ENCODE data around the gene PTPRH.

PTPRH gene

DNA sequence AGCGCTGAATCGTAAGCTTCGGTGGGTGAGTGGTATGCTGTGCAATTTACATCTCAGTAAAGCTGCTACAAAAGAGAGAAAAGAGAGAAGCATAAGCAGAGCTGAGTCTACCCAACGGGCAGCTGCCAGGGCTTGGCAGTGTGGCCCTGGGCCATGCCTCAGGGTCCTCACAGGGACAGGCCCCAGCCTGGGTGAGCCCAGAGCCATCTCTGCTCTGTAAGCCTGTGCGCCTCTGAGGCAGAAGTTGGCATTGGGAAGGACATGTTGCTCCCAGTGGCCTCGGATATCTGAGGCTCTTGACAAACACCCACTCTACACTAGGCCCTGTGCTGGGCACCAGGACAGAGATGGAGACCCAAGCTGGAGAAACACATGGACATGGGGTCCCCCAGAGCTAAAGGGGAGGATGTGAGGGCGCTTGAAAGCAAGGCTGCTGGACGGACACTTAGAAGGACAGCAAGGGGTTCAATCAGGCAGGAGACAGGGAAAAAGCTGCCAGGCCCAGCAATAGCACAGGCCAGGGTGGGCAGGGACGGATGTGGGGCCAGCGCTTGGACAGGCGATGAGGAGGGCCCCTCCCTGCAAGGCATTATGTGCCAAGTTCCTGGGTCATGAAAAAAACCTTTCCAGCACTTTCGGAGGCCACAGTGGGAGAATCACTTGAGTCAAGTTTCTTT, 34.8 kb upstream of the PTPRH start:
- H3K4me1 ChIP-seq (ENCODE audit: control insufficient read depth, insufficient read depth, low read length), result peaks cover 12% of the 10 kb centered on the region

DNA sequence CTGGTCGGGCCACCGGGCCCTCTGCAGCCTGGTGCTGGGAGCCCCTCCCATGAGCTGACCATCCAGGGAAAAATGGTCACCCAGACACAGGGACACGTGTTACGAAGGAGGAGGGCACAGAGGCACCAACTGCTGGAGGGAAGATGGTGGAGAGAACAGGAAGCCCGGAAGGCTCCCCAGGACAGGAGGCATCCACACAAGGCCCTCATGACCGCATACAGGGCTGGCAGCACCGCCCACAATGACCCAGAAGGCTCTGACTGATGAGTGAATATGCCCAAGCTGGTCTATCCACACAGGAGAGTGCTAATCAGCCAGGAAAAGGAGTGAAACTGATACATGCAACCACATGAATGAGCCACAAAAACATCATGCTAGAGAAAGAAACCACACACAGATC, 33.2 kb upstream of the PTPRH start:
- Histone ChIP-seq H3K36me3 (ENCODE audit: control insufficient read depth in 2 of 2, insufficient read depth in 2 of 2, low read length in 2 of 2) (peaks cover 66 to 75% of the 10 kb centered on the region in 2 donors), H3K9ac (ENCODE audit: low read length in 2 of 2) (no peak overlapping the region), H3K27ac (ENCODE audit: low read length) (no peak overlapping the region), H3K9me3 (ENCODE audit: control insufficient read depth in 2 of 2, low read length in 2 of 2) (no peaks in the 10 kb centered on the region), H3K27me3 (ENCODE audit: control insufficient read depth in 1 of 2, insufficient read depth in 2 of 2, low read length in 2 of 2) (no peaks in the 10 kb centered on the region), H3K4me3 (ENCODE audit: low read length in 2 of 2) (no peak overlapping the region), H3K4me1 (ENCODE audit: control insufficient read depth, insufficient read depth, low read length) (no peaks in the 10 kb centered on the region)

More for the DNA sequence above, 34.8 kb upstream of the PTPRH start:
- Histone ChIP-seq H3K9me3 (ENCODE audit: control insufficient read depth in 2 of 2, low read length in 2 of 2) (no peaks in the 10 kb centered on the region), H3K27ac (ENCODE audit: low read length) (no peak overlapping the region), H3K4me3 (ENCODE audit: low read length in 2 of 2) (no peak overlapping the region), H3K9ac (ENCODE audit: low read length in 2 of 2) (no peak overlapping the region), H3K27me3 (ENCODE audit: control insufficient read depth in 1 of 2, insufficient read depth in 2 of 2, low read length in 2 of 2) (no peaks in the 10 kb centered on the region), H3K36me3 (ENCODE audit: control insufficient read depth in 2 of 2, insufficient read depth in 2 of 2, low read length in 2 of 2) (peaks cover 54 to 62% of the 10 kb centered on the region in 2 donors)

DNA sequence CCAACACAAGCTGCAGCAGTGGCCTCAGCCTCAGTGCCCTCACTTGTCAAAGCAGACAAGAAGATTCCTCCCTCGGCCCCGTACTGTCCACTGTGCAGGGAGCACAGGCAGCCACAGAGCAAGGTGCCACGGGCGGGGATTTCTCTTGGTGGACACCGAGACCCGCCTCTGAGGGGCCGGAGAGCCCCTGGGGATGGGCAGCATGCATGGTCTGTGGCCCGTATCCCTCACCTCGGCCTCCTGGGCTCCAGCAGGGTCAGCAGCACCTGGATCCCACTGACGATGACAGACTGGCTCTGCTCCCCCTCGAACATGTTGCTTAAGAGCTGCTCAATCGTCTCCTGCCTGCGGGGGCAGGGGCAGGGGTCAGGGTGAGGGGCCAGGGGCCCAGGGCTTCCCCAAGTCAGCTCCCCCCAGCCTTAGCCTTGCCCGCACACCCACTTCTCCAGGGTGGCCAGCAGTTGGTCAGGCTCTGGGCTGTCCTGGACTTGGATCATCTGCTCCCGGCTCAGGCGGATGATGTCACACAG, 32.7 kb upstream of the PTPRH start:
- Histone ChIP-seq H3K36me3 (ENCODE audit: control insufficient read depth in 2 of 2, insufficient read depth in 2 of 2, low read length in 2 of 2) (peaks cover 71 to 80% of the 10 kb centered on the region in 2 donors), H3K9ac (ENCODE audit: low read length in 2 of 2) (no peak overlapping the region), H3K27ac (ENCODE audit: low read length) (no peak overlapping the region), H3K27me3 (ENCODE audit: control insufficient read depth in 1 of 2, insufficient read depth in 2 of 2, low read length in 2 of 2) (no peaks in the 10 kb centered on the region), H3K4me3 (ENCODE audit: low read length in 2 of 2) (no peak overlapping the region), H3K9me3 (ENCODE audit: control insufficient read depth in 2 of 2, low read length in 2 of 2) (no peaks in the 10 kb centered on the region), H3K4me1 (ENCODE audit: control insufficient read depth, insufficient read depth, low read length) (no peaks in the 10 kb centered on the region)

GRCh38 chr19:55241143-55241934, 32.0 kb upstream of the PTPRH start:
- Histone ChIP-seq H3K36me3 (ENCODE audit: control insufficient read depth in 2 of 2, insufficient read depth in 2 of 2, low read length in 2 of 2) (peaks cover 73 to 87% of the 10 kb centered on the region in 2 donors), H3K27ac (ENCODE audit: low read length) (no peak overlapping the region), H3K9me3 (ENCODE audit: control insufficient read depth in 2 of 2, low read length in 2 of 2) (no peaks in the 10 kb centered on the region), H3K9ac (ENCODE audit: low read length in 2 of 2) (no peak overlapping the region), H3K4me1 (ENCODE audit: control insufficient read depth, insufficient read depth, low read length) (no peaks in the 10 kb centered on the region), H3K4me3 (ENCODE audit: low read length in 2 of 2) (no peak overlapping the region), H3K27me3 (ENCODE audit: control insufficient read depth in 1 of 2, insufficient read depth in 2 of 2, low read length in 2 of 2) (no peaks in the 10 kb centered on the region)

DNA sequence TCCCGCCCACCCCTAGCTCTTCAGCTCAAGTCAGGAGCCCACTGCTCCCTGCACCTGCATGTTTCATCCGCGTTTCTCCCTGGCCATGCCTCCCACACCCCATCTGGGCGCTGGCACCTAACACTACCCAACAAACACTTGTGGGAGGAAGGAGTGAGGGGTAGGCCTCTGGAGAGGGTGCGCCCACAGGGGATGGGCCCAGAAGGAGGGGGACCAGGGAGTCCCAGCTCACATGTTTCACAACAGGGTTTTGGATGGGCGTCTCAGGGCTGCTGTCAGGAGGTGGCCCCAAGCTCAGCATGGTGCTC, 31.4 kb upstream of the PTPRH start:
- Histone ChIP-seq H3K4me3 (ENCODE audit: low read length in 2 of 2) (no peak overlapping the region), H3K9ac (ENCODE audit: low read length in 2 of 2) (no peak overlapping the region), H3K4me1 (ENCODE audit: control insufficient read depth, insufficient read depth, low read length) (no peaks in the 10 kb centered on the region), H3K9me3 (ENCODE audit: control insufficient read depth in 2 of 2, low read length in 2 of 2) (no peaks in the 10 kb centered on the region), H3K36me3 (ENCODE audit: control insufficient read depth in 2 of 2, insufficient read depth in 2 of 2, low read length in 2 of 2) (peaks cover 76 to 88% of the 10 kb centered on the region in 2 donors), H3K27me3 (ENCODE audit: control insufficient read depth in 1 of 2, insufficient read depth in 2 of 2, low read length in 2 of 2) (no peaks in the 10 kb centered on the region), H3K27ac (ENCODE audit: low read length) (no peak overlapping the region)

- Histone ChIP-seq H3K9ac (ENCODE audit: low read length in 2 of 2) (no peak overlapping the region), H3K9me3 (ENCODE audit: control insufficient read depth in 2 of 2, low read length in 2 of 2) (no peaks in the 10 kb centered on the region), H3K27ac (ENCODE audit: low read length) (no peak overlapping the region), H3K4me3 (ENCODE audit: low read length in 2 of 2) (no peak overlapping the region), H3K36me3 (ENCODE audit: control insufficient read depth in 2 of 2, insufficient read depth in 2 of 2, low read length in 2 of 2) (peaks cover 72 to 83% of the 10 kb centered on the region in 2 donors), H3K27me3 (ENCODE audit: control insufficient read depth in 1 of 2, insufficient read depth in 2 of 2, low read length in 2 of 2) (no peaks in the 10 kb centered on the region), H3K4me1 (ENCODE audit: control insufficient read depth, insufficient read depth, low read length) (no peaks in the 10 kb centered on the region)
Measured at GRCh38 chr19:55239004-55239403, 29.7 kb upstream of the PTPRH start.

DNA sequence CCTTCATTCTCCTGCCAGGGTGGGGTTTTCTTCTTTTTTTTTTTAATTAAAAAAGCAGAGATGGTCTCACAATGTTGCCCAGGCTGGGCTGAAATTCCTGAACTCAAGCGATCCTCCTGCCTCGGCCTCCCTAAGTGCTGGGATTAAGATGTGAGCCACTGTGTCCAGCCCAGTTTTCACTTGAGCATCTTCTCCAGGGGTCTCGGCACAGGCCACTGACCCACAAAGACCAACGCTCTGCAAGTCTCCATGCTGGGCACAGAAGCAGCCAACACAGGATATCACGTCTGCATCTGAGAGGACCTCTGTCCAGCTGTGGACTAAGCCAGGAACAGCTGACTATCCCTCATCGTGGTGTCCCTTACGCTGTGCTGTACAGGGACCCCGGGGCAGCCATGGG, 28.7 kb upstream of the PTPRH start:
- Histone ChIP-seq H3K36me3 (ENCODE audit: control insufficient read depth in 2 of 2, insufficient read depth in 2 of 2, low read length in 2 of 2) (peaks cover 73 to 79% of the 10 kb centered on the region in 2 donors), H3K27me3 (ENCODE audit: control insufficient read depth in 1 of 2, insufficient read depth in 2 of 2, low read length in 2 of 2) (no peaks in the 10 kb centered on the region), H3K4me1 (ENCODE audit: control insufficient read depth, insufficient read depth, low read length) (no peaks in the 10 kb centered on the region), H3K4me3 (ENCODE audit: low read length in 2 of 2) (no peak overlapping the region), H3K9ac (ENCODE audit: low read length in 2 of 2) (no peak overlapping the region), H3K27ac (ENCODE audit: low read length) (no peak overlapping the region), H3K9me3 (ENCODE audit: control insufficient read depth in 2 of 2, low read length in 2 of 2) (no peaks in the 10 kb centered on the region)

- Histone ChIP-seq H3K36me3 (ENCODE audit: control insufficient read depth in 2 of 2, insufficient read depth in 2 of 2, low read length in 2 of 2) (peaks cover 50 to 55% of the 10 kb centered on the region in 2 donors), H3K4me1 (ENCODE audit: control insufficient read depth, insufficient read depth, low read length) (peaks cover 9% of the 10 kb centered on the region), H3K27ac (ENCODE audit: low read length) (no peak overlapping the region), H3K4me3 (ENCODE audit: low read length in 2 of 2) (no peak overlapping the region), H3K9me3 (ENCODE audit: control insufficient read depth in 2 of 2, low read length in 2 of 2) (no peaks in the 10 kb centered on the region), H3K9ac (ENCODE audit: low read length in 2 of 2) (no peak overlapping the region), H3K27me3 (ENCODE audit: control insufficient read depth in 1 of 2, insufficient read depth in 2 of 2, low read length in 2 of 2) (no peaks in the 10 kb centered on the region)
Measured at GRCh38 chr19:55232986-55233385, 23.7 kb upstream of the PTPRH start.

GRCh38 chr19:55232286-55232602, 22.9 kb upstream of the PTPRH start:
- H3K27ac ChIP-seq (ENCODE audit: low read length), result no peak overlapping the region
- no peak overlapping the region for H3K4me3 ChIP-seq (ENCODE audit: low read length in 2 of 2)
- H3K36me3 ChIP-seq (ENCODE audit: control insufficient read depth in 2 of 2, insufficient read depth in 2 of 2, low read length in 2 of 2), result peaks cover 43 to 48% of the 10 kb centered on the region in 2 donors
- H3K9me3 ChIP-seq (ENCODE audit: control insufficient read depth in 2 of 2, low read length in 2 of 2), result no peaks in the 10 kb centered on the region
- H3K9ac ChIP-seq (ENCODE audit: low read length in 2 of 2), result no peak overlapping the region
- H3K27me3 ChIP-seq (ENCODE audit: control insufficient read depth in 1 of 2, insufficient read depth in 2 of 2, low read length in 2 of 2), result no peaks in the 10 kb centered on the region
- peaks cover 16% of the 10 kb centered on the region for H3K4me1 ChIP-seq (ENCODE audit: control insufficient read depth, insufficient read depth, low read length)

- peaks cover 20% of the 10 kb centered on the region for H3K4me1 ChIP-seq (ENCODE audit: control insufficient read depth, insufficient read depth, low read length)
- H3K4me3 ChIP-seq (ENCODE audit: low read length in 2 of 2), result no peak overlapping the region
- no peaks in the 10 kb centered on the region for H3K27me3 ChIP-seq (ENCODE audit: control insufficient read depth in 1 of 2, insufficient read depth in 2 of 2, low read length in 2 of 2)
- H3K9me3 ChIP-seq (ENCODE audit: control insufficient read depth in 2 of 2, low read length in 2 of 2), result no peaks in the 10 kb centered on the region
- no peak overlapping the region for H3K9ac ChIP-seq (ENCODE audit: low read length in 2 of 2)
- H3K36me3 ChIP-seq (ENCODE audit: control insufficient read depth in 2 of 2, insufficient read depth in 2 of 2, low read length in 2 of 2), result peaks cover 40 to 43% of the 10 kb centered on the region in 2 donors
- H3K27ac ChIP-seq (ENCODE audit: low read length), result no peak overlapping the region
Measured at GRCh38 chr19:55231391-55232285, 22.3 kb upstream of the PTPRH start.
